Measurements from ENCODE around the gene NR1D1.

DNA sequence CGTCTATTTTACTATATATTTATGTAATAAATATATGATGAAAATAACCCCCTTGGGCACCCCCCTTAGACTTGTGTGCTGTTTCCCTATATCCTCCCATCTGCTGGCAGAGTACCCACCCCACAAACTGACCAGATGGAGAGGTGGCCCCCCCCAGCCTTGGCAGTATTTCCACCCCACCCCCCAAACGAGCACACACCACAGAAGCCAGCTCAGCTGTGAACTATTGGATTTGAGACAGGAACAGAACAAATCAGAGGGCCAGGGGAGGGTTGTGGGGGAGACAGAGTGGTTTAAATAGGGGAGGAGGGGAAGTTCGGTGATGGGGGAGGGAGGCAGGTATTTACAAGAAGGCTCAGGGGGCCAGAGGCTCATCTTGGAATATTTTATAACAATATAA is 7.8 kb downstream of the NR1D1 start:
- TF ChIP-seq, protein P1, sequence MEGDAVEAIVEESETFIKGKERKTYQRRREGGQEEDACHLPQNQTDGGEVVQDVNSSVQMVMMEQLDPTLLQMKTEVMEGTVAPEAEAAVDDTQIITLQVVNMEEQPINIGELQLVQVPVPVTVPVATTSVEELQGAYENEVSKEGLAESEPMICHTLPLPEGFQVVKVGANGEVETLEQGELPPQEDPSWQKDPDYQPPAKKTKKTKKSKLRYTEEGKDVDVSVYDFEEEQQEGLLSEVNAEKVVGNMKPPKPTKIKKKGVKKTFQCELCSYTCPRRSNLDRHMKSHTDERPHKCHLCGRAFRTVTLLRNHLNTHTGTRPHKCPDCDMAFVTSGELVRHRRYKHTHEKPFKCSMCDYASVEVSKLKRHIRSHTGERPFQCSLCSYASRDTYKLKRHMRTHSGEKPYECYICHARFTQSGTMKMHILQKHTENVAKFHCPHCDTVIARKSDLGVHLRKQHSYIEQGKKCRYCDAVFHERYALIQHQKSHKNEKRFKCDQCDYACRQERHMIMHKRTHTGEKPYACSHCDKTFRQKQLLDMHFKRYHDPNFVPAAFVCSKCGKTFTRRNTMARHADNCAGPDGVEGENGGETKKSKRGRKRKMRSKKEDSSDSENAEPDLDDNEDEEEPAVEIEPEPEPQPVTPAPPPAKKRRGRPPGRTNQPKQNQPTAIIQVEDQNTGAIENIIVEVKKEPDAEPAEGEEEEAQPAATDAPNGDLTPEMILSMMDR (IDR thresholded peaks at IDR 0.05): no peak
- no peak for TF ChIP-seq POLR2A (IDR thresholded peaks at IDR 0.05)
